OCI-LY3 (cell line): ENCODE measurements around the gene RNF220.

Experiments
- H2AFZ ChIP-seq: fragments of 200-600, 300-600 bp; shearing (Covaris generic); 2 replicates; pipeline ENCODE4 v1.6.0; 2014; ENCODE audit warnings: antibody characterized with exemption, low read depth, low read length
- H3K27ac ChIP-seq: fragments of 200-600, 300-600 bp; sonication (generic); 2 replicates; pipeline ENCODE4 v1.5.1; 2014; ENCODE audit warnings: mild to moderate bottlenecking, low read length, moderate library complexity, mixed read lengths
- H3K27me3 ChIP-seq: fragments of 200-600, 300-600 bp; sonication (generic); 2 replicates; pipeline ENCODE4 v1.6.1; 2014; ENCODE audit warnings: low read depth, low read length, mixed read lengths
- H3K36me3 ChIP-seq: fragments of 200-600, 300-600 bp; sonication (generic); replicated peaks from 2 replicates; pipeline ENCODE3; 2014; ENCODE audit warnings: low read depth, low read length, mixed read lengths
- H3K4me1 ChIP-seq: fragments of 300-600, 200-600 bp; sonication (generic); 2 replicates; pipeline ENCODE4 v1.6.1; 2014; ENCODE audit warnings: low read length, mixed read lengths
- H3K4me2 ChIP-seq: fragments of 200-600, 300-600 bp; sonication (generic); 2 replicates; pipeline ENCODE4 v1.6.1; 2014; ENCODE audit warnings: low read length, mixed read lengths
- H3K4me3 ChIP-seq: fragments of 300-600, 200-600 bp; sonication (generic); 2 replicates; pipeline ENCODE4 v1.5.1; 2014; ENCODE audit warnings: antibody characterized with exemption, mild to moderate bottlenecking, low read length, moderate library complexity
- H3K79me2 ChIP-seq: fragments of 300-600, 200-600 bp; shearing (Covaris generic); 2 replicates; pipeline ENCODE4 v1.6.1; 2014; ENCODE audit warnings: mild to moderate bottlenecking, low read length, mixed read lengths
- H3K9ac ChIP-seq: fragments of 300-600, 200-600 bp; shearing (Covaris generic); 2 replicates; pipeline ENCODE4 v1.6.0; 2014; ENCODE audit warnings: mild to moderate bottlenecking, low read length, moderate library complexity
- H3K9me3 ChIP-seq: fragments of 200-600, 300-600 bp; shearing (Covaris generic); 2 replicates; pipeline ENCODE4 v1.6.1; 2014; ENCODE audit warnings: low read length, mixed read lengths; ENCODE audit not compliant: insufficient read depth
- H4K20me1 ChIP-seq: fragments of 200-600, 300-600 bp; sonication (generic); 2 replicates; pipeline ENCODE4 v1.6.1; 2016; ENCODE audit warnings: low read length, mixed read lengths; ENCODE audit not compliant: insufficient read depth
- EZH2phosphoT487 ChIP-seq: fragments of 200-600 bp; shearing (Covaris generic); IDR thresholded peaks from 2 replicates; pipeline ENCODE4 v1.6.1; 2018; ENCODE audit warnings: antibody characterized with exemption, mixed run types, low read depth
- TF ChIP-seq, protein P1 (sequence below): fragments of 200-600, 300-600 bp; sonication (generic); IDR thresholded peaks from 2 replicates; pipeline ENCODE4 v1.5.1; 2014; ENCODE audit warnings: antibody characterized with exemption, low read length, low read depth

RNF220 gene

GRCh38 chr1:44423591-44424537 is 18.8 kb downstream of the RNF220 start:
- H3K4me1 ChIP-seq, result peaks cover 34% of the 10 kb centered on the region
- H3K4me3 ChIP-seq, result peak overlapping the region; percentile 79
- peak overlapping the region; percentile 99 for H3K4me2 ChIP-seq
- no peaks in the 10 kb centered on the region for H3K79me2 ChIP-seq
- H3K9me3 ChIP-seq, result no peaks in the 10 kb centered on the region
- H3K9ac ChIP-seq, result peak overlapping the region; percentile 83
- no peaks in the 10 kb centered on the region for H3K36me3 ChIP-seq
- no peaks in the 10 kb centered on the region for H4K20me1 ChIP-seq
- H3K27ac ChIP-seq, result peak overlapping the region; percentile 95
- H2AFZ ChIP-seq, result no peak overlapping the region
- TF ChIP-seq, protein P1, sequence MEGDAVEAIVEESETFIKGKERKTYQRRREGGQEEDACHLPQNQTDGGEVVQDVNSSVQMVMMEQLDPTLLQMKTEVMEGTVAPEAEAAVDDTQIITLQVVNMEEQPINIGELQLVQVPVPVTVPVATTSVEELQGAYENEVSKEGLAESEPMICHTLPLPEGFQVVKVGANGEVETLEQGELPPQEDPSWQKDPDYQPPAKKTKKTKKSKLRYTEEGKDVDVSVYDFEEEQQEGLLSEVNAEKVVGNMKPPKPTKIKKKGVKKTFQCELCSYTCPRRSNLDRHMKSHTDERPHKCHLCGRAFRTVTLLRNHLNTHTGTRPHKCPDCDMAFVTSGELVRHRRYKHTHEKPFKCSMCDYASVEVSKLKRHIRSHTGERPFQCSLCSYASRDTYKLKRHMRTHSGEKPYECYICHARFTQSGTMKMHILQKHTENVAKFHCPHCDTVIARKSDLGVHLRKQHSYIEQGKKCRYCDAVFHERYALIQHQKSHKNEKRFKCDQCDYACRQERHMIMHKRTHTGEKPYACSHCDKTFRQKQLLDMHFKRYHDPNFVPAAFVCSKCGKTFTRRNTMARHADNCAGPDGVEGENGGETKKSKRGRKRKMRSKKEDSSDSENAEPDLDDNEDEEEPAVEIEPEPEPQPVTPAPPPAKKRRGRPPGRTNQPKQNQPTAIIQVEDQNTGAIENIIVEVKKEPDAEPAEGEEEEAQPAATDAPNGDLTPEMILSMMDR, result no peak
- TF ChIP-seq EZH2phosphoT487, result no peak
- no peaks in the 10 kb centered on the region for H3K27me3 ChIP-seq

GRCh38 chr1:44424747-44425146 is 19.7 kb downstream of the RNF220 start:
- peak overlapping the region; percentile 99 for H3K4me2 ChIP-seq
- H3K36me3 ChIP-seq, result no peaks in the 10 kb centered on the region
- peak overlapping the region; percentile 95 for H3K27ac ChIP-seq
- peak overlapping the region; percentile 79 for H3K4me3 ChIP-seq
- H3K27me3 ChIP-seq, result no peaks in the 10 kb centered on the region
- TF ChIP-seq, protein P1, result no peak
- TF ChIP-seq EZH2phosphoT487, result no peak
- H3K9me3 ChIP-seq, result no peaks in the 10 kb centered on the region
- H3K4me1 ChIP-seq, result peaks cover 42% of the 10 kb centered on the region
- no peaks in the 10 kb centered on the region for H3K79me2 ChIP-seq
- H3K9ac ChIP-seq, result peak overlapping the region; percentile 83
- no peak overlapping the region for H2AFZ ChIP-seq
- no peaks in the 10 kb centered on the region for H4K20me1 ChIP-seq

DNA sequence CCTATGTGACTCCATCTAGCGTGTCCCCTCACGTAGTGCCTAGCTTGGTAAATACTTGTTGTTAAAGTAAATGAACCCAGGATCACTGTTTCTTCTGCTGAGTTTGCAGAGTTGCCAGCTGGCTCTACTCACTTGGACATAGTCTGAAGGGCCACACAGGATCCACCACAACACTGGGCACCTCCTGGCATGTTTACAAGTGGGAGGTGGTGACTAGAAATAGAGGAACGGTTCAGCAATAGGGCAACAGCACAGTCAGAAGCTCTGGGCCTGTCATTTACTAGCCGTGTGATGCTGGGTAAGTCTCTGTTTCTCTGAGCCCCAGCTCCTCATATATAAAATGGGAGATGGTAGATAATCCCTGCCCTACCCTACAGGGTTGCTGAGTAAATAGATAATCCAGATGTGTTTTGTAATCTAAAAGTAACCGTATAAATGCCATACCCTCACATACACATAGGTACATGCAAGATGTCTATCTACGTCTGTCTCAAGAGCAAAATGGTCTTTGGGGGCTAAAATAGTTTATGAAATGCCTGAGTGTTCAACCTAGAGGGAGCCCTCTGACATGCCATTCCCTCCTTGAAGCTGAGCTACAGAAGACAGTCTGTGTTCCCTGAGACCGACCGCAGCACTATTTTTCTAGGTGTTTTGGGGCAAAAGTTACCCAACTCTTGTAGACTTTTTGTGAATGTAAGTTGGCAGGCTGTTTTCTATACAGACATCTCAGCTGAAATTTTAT is 20.5 kb downstream of the RNF220 start:
- Histone ChIP-seq H3K79me2 (no peaks in the 10 kb centered on the region), H3K36me3 (no peaks in the 10 kb centered on the region), H3K4me3 (peak overlapping the region; percentile 79), H4K20me1 (no peaks in the 10 kb centered on the region), H3K27ac (peak overlapping the region; percentile 95), H3K27me3 (no peaks in the 10 kb centered on the region), H3K9ac (peak overlapping the region; percentile 83), H3K4me2 (peak overlapping the region; percentile 99), H3K9me3 (no peaks in the 10 kb centered on the region), H3K4me1 (peaks cover 43% of the 10 kb centered on the region), H2AFZ (no peak overlapping the region)
- TF ChIP-seq EZH2phosphoT487, result no peak
- TF ChIP-seq, protein P1, result peak; percentile 26

DNA sequence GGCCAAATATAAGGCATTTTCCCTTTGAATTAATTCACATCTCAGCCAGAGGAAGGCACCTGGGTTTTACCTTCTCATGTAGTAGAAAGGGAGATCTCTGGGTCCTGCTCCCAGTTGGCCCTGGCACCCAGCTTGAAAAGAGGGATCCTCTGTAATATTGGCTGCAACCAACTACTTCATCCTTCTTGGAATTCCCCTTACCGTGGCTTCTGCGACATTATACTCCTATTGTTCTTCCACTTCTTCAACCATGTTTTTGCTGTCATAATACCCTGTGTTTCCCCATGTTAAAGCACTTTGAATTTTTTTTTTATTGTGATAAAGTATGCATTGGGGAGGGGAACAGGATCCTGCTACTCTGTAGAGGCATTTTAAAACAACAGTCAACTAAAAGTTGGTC is 26.8 kb downstream of the RNF220 start:
- Histone ChIP-seq H3K9ac (no peak overlapping the region), H4K20me1 (no peaks in the 10 kb centered on the region), H3K4me2 (no peak overlapping the region), H3K27ac (no peak overlapping the region), H3K36me3 (no peaks in the 10 kb centered on the region), H3K9me3 (no peaks in the 10 kb centered on the region), H3K4me1 (peaks cover 31% of the 10 kb centered on the region), H2AFZ (no peak overlapping the region), H3K4me3 (no peak overlapping the region), H3K27me3 (no peaks in the 10 kb centered on the region), H3K79me2 (no peaks in the 10 kb centered on the region)
- no peak for TF ChIP-seq EZH2phosphoT487
- TF ChIP-seq, protein P1, result no peak
